WTC11 (cell line): Measurements from ENCODE around the gene COL4A3.

Experiments
- GRHL2 ChIP-seq: fragments of 250-450 bp; sonication (Bioruptor Pico); IDR thresholded peaks from 2 replicates; pipeline ENCODE4 v1.8.0; 2022; ENCODE audit warnings: mild to moderate bottlenecking, moderate library complexity; ENCODE audit not compliant: insufficient replicate concordance, severe bottlenecking
- TF ChIP-seq, protein P1 (sequence below): fragments of 200-600 bp; IDR thresholded peaks from 2 replicates; pipeline ENCODE4 v1.8.0; 2022; ENCODE audit warnings: antibody characterized with exemption
- TF ChIP-seq, protein P2 (sequence below): sonication (generic); formaldehyde crosslinking; IDR thresholded peaks from 2 replicates; pipeline ENCODE4 v1.8.0; 2022; ENCODE audit warnings: mild to moderate bottlenecking, missing genetic modification reagents
- TF ChIP-seq, protein P3 (sequence below): sonication (generic); formaldehyde crosslinking; IDR thresholded peaks from 2 replicates; pipeline ENCODE4 v1.8.1; 2023; ENCODE audit warnings: mild to moderate bottlenecking, missing genetic modification reagents, borderline replicate concordance
- TF ChIP-seq, protein P4 (sequence below): sonication (generic); formaldehyde crosslinking; IDR thresholded peaks from 2 replicates; pipeline ENCODE4 v1.8.1; 2022; ENCODE audit warnings: low read depth, missing genetic modification reagents, borderline replicate concordance

DNA sequence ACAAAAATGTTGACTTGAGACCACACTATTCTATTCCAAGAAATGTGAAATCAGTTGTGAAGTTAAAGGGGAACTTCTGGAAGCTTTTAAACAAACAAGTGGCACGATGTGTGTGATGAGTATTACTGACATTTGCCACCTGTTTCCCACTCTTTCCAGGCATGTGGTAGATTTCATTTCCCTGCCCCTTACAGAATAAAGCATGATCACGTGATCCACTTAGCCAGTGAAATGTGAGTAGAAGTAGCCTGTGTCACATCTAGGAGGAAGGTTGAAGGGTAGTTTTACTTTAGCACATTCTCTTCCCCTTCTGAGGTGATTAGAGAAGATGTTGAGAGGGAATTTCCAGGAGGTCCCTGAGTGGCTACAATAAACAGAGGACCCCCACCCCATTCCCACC, 4.3 kb upstream of the COL4A3 start:
- TF ChIP-seq, protein P1, sequence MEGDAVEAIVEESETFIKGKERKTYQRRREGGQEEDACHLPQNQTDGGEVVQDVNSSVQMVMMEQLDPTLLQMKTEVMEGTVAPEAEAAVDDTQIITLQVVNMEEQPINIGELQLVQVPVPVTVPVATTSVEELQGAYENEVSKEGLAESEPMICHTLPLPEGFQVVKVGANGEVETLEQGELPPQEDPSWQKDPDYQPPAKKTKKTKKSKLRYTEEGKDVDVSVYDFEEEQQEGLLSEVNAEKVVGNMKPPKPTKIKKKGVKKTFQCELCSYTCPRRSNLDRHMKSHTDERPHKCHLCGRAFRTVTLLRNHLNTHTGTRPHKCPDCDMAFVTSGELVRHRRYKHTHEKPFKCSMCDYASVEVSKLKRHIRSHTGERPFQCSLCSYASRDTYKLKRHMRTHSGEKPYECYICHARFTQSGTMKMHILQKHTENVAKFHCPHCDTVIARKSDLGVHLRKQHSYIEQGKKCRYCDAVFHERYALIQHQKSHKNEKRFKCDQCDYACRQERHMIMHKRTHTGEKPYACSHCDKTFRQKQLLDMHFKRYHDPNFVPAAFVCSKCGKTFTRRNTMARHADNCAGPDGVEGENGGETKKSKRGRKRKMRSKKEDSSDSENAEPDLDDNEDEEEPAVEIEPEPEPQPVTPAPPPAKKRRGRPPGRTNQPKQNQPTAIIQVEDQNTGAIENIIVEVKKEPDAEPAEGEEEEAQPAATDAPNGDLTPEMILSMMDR = no peak
- TF ChIP-seq GRHL2 (CRISPR knock-in tag) = no peak
- TF ChIP-seq, protein P2, sequence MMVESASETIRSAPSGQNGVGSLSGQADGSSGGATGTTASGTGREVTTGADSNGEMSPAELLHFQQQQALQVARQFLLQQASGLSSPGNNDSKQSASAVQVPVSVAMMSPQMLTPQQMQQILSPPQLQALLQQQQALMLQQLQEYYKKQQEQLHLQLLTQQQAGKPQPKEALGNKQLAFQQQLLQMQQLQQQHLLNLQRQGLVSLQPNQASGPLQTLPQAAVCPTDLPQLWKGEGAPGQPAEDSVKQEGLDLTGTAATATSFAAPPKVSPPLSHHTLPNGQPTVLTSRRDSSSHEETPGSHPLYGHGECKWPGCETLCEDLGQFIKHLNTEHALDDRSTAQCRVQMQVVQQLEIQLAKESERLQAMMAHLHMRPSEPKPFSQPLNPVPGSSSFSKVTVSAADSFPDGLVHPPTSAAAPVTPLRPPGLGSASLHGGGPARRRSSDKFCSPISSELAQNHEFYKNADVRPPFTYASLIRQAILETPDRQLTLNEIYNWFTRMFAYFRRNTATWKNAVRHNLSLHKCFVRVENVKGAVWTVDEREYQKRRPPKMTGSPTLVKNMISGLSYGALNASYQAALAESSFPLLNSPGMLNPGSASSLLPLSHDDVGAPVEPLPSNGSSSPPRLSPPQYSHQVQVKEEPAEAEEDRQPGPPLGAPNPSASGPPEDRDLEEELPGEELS = no peak
- TF ChIP-seq, protein P3, sequence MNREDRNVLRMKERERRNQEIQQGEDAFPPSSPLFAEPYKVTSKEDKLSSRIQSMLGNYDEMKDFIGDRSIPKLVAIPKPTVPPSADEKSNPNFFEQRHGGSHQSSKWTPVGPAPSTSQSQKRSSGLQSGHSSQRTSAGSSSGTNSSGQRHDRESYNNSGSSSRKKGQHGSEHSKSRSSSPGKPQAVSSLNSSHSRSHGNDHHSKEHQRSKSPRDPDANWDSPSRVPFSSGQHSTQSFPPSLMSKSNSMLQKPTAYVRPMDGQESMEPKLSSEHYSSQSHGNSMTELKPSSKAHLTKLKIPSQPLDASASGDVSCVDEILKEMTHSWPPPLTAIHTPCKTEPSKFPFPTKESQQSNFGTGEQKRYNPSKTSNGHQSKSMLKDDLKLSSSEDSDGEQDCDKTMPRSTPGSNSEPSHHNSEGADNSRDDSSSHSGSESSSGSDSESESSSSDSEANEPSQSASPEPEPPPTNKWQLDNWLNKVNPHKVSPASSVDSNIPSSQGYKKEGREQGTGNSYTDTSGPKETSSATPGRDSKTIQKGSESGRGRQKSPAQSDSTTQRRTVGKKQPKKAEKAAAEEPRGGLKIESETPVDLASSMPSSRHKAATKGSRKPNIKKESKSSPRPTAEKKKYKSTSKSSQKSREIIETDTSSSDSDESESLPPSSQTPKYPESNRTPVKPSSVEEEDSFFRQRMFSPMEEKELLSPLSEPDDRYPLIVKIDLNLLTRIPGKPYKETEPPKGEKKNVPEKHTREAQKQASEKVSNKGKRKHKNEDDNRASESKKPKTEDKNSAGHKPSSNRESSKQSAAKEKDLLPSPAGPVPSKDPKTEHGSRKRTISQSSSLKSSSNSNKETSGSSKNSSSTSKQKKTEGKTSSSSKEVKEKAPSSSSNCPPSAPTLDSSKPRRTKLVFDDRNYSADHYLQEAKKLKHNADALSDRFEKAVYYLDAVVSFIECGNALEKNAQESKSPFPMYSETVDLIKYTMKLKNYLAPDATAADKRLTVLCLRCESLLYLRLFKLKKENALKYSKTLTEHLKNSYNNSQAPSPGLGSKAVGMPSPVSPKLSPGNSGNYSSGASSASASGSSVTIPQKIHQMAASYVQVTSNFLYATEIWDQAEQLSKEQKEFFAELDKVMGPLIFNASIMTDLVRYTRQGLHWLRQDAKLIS = no peak
- TF ChIP-seq, protein P4, sequence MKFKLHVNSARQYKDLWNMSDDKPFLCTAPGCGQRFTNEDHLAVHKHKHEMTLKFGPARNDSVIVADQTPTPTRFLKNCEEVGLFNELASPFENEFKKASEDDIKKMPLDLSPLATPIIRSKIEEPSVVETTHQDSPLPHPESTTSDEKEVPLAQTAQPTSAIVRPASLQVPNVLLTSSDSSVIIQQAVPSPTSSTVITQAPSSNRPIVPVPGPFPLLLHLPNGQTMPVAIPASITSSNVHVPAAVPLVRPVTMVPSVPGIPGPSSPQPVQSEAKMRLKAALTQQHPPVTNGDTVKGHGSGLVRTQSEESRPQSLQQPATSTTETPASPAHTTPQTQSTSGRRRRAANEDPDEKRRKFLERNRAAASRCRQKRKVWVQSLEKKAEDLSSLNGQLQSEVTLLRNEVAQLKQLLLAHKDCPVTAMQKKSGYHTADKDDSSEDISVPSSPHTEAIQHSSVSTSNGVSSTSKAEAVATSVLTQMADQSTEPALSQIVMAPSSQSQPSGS (CRISPR knock-in tag) = no peak
